Nephron progenitor cell (in vitro differentiated cells): Measurements from ENCODE around the gene GHRL.

Experiments used
- DNase-seq: peaks from one replicate; pipeline ENCODE4 v3.0.0; 2021
- H3K27ac Mint-ChIP-seq: 2 replicates; pipeline ENCODE4 v1.8.0; 2021; ENCODE audit warnings: mild to moderate bottlenecking, moderate library complexity, mixed read lengths
- H3K27me3 Mint-ChIP-seq: 2 replicates; pipeline ENCODE4 v1.8.0; 2021; ENCODE audit warnings: mild to moderate bottlenecking, low read depth, mixed read lengths; ENCODE audit not compliant: poor library complexity
- H3K36me3 Mint-ChIP-seq: 2 replicates; pipeline ENCODE4 v1.8.0; 2021; ENCODE audit warnings: low read depth, mixed read lengths
- H3K4me1 Mint-ChIP-seq: 2 replicates; pipeline ENCODE4 v1.8.0; 2021; ENCODE audit warnings: mixed read lengths
- H3K4me3 Mint-ChIP-seq: 2 replicates; pipeline ENCODE4 v1.8.0; 2021; ENCODE audit warnings: mild to moderate bottlenecking, moderate library complexity, mixed read lengths
- H3K9me3 Mint-ChIP-seq: 2 replicates; pipeline ENCODE4 v1.8.0; 2021; ENCODE audit warnings: mild to moderate bottlenecking, moderate library complexity, mixed read lengths
- TF ChIP-seq, protein P1 (sequence below): fragments of 200-600 bp; sonication (generic); IDR thresholded peaks from 2 replicates; pipeline ENCODE4 v1.5.0; 2021; ENCODE audit warnings: antibody characterized with exemption

GHRL gene

DNA sequence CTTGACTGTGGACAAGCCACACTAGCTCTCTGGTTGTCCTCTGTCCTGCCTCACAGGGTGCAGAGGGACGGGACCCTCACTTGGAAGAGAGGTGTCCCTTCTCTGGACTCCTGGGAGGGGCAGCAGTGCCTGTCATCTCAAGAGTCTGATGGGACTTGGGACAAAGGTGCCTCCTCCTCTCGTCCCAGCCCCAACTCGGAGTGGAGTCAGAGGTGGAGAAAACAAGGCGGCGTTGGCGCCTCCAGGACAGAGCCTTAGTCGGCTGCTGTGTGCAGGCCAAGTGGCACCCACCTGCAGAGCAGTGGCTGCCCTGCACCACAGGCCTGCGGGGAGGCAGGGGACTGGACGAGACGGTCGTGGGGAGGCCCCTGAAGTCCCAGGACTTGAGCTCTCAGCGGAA, 37.6 kb upstream of the GHRL start:
- H3K36me3 Mint-ChIP-seq = no peaks in the 10 kb centered on the region
- H3K27me3 Mint-ChIP-seq = peaks cover 86% of the 10 kb centered on the region
- no peak overlapping the region for H3K4me3 Mint-ChIP-seq
- H3K27ac Mint-ChIP-seq = no peak overlapping the region
- H3K9me3 Mint-ChIP-seq = no peaks in the 10 kb centered on the region
- TF ChIP-seq, protein P1, sequence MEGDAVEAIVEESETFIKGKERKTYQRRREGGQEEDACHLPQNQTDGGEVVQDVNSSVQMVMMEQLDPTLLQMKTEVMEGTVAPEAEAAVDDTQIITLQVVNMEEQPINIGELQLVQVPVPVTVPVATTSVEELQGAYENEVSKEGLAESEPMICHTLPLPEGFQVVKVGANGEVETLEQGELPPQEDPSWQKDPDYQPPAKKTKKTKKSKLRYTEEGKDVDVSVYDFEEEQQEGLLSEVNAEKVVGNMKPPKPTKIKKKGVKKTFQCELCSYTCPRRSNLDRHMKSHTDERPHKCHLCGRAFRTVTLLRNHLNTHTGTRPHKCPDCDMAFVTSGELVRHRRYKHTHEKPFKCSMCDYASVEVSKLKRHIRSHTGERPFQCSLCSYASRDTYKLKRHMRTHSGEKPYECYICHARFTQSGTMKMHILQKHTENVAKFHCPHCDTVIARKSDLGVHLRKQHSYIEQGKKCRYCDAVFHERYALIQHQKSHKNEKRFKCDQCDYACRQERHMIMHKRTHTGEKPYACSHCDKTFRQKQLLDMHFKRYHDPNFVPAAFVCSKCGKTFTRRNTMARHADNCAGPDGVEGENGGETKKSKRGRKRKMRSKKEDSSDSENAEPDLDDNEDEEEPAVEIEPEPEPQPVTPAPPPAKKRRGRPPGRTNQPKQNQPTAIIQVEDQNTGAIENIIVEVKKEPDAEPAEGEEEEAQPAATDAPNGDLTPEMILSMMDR = no peak
- no peak for DNase-seq
- H3K4me1 Mint-ChIP-seq = no peaks in the 10 kb centered on the region

DNA sequence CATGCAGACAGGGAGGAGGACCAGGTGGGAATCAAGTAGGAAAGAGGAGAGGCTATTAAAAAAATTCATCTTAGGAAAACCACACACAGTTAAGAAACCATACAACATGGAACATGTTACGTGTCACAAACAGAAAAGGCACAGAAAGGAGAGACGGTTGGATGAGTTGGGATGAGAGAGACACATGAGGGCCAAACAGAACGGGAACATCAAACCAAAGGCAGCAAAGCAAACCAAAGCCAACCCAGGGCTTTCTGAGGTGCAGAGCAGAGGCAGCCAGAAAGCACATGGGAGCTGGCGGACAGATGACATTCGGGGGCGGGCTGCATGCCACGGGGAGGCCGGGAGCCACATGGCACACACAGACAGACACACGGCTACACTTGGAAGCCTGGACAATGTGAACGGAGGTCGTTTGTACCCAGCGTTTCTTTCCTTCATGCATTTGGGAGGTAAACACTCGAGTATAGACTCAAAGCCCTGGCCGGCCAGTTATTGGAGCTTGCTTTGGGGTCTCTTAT, 36.8 kb upstream of the GHRL start:
- peaks cover 94% of the 10 kb centered on the region for H3K27me3 Mint-ChIP-seq
- no peak overlapping the region for H3K4me3 Mint-ChIP-seq
- no peak overlapping the region for H3K27ac Mint-ChIP-seq
- H3K4me1 Mint-ChIP-seq = no peaks in the 10 kb centered on the region
- TF ChIP-seq, protein P1 = no peak
- no peaks in the 10 kb centered on the region for H3K36me3 Mint-ChIP-seq
- no peaks in the 10 kb centered on the region for H3K9me3 Mint-ChIP-seq
- DNase-seq = no peak

DNA sequence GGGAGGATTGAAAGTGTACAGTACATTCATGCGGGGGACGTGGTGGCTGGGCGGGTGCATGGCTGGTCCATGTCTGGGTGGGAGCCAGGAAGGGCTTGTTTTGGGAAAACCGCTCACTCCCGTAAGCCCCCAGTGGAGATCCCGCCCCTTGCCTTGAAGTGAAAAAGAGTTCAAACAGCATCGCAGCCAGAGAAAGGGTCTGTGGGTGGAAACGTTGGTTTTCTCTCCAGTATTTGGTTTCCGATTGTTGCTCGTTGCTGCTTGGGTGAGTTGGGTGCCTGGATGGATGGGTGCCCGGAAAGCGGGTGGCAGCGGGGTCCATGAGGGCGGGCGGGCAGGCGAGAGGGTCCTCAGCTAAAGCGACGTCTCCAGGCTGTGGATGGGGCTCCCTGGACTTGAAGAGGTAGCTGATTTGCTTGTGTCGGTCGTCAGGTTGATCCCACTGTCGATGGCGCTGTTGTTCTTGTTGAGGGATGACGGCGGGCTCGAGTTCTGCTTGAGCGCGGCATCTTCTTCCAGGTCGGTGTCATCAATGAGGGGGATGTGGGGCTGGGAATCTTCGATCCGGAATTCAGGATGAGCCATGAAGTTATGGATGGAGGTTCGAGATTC, 35.8 kb upstream of the GHRL start:
- Mint-ChIP-seq H3K36me3 (no peaks in the 10 kb centered on the region), H3K27ac (no peak overlapping the region), H3K9me3 (no peaks in the 10 kb centered on the region), H3K4me3 (no peak overlapping the region), H3K4me1 (no peaks in the 10 kb centered on the region), H3K27me3 (peaks cover 97% of the 10 kb centered on the region)
- TF ChIP-seq, protein P1 = no peak
- DNase-seq = no peak

DNA sequence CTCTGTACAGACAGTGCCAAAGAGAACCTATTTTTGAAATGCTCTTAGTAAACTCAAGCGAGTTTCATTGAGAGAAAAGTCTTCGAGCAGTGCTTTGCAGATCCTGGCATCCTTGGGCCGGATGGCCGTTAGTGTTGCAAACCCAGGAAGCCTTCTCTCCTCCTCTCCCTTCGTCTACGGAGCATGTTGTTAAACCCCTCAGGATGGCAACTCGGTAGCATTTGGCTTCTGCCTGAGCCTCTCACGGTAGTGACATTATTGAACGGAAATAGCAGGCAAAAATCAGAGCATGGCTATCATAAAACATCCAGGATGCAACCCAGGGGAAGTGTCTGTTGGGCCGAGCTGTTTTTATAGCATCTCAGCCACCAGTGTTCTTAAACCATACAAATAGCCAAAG, 34.8 kb upstream of the GHRL start:
- no peak overlapping the region for H3K4me3 Mint-ChIP-seq
- TF ChIP-seq, protein P1 = no peak
- DNase-seq = no peak
- no peaks in the 10 kb centered on the region for H3K4me1 Mint-ChIP-seq
- H3K27me3 Mint-ChIP-seq = peaks cover 90% of the 10 kb centered on the region
- no peak overlapping the region for H3K27ac Mint-ChIP-seq
- no peaks in the 10 kb centered on the region for H3K9me3 Mint-ChIP-seq
- H3K36me3 Mint-ChIP-seq = no peaks in the 10 kb centered on the region

DNA sequence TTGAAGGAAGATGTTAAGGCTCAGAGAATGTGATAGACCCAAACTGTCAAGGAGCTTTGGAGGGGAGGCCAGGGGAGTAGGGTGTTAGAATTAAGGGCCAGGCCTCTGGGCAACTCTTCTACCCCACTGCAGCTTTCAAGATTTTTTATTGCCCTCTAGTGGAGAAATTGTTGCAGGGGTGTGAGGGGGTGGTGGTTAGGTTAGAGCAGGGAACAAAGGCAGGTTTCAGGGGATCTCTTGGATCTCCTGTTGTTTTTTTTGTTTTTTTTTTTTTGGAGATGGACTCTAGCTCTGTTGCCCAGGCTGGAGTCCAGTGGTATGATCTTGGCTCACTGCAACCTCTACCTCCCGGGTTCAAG, 29.6 kb upstream of the GHRL start:
- Mint-ChIP-seq H3K9me3 (no peaks in the 10 kb centered on the region), H3K4me1 (peaks cover 21% of the 10 kb centered on the region), H3K27me3 (peaks cover 43% of the 10 kb centered on the region), H3K36me3 (no peaks in the 10 kb centered on the region), H3K4me3 (no peak overlapping the region), H3K27ac (no peak overlapping the region)
- TF ChIP-seq, protein P1 = no peak
- DNase-seq = no peak
